Progenitor cell of endocrine pancreas (in vitro differentiated cells): ENCODE data around the gene NID2. TPM values are rescaled to one million over a fixed set of nuclear protein-coding genes. Genes with fewer than 3 reads are reported as not detected.

ENCODE experiments used
- DNase-seq: peaks from one replicate; pipeline ENCODE4 v3.0.0; 2021; ENCODE audit warnings: low spot score; ENCODE audit not compliant: unreplicated experiment
- H3K27ac Mint-ChIP-seq: 2 replicates; pipeline ENCODE4 v1.8.0; 2021; ENCODE audit warnings: mild to moderate bottlenecking, moderate library complexity, mixed read lengths
- H3K27me3 Mint-ChIP-seq: 2 replicates; pipeline ENCODE4 v1.8.0; 2021; ENCODE audit warnings: mixed read lengths
- H3K36me3 Mint-ChIP-seq: 2 replicates; pipeline ENCODE4 v1.8.0; 2022; ENCODE audit warnings: mixed read lengths; ENCODE audit not compliant: insufficient read depth
- H3K4me1 Mint-ChIP-seq: 2 replicates; pipeline ENCODE4 v1.8.0; 2021; ENCODE audit warnings: low read depth, mixed read lengths
- H3K4me3 Mint-ChIP-seq: 2 replicates; pipeline ENCODE4 v1.8.0; 2021; ENCODE audit warnings: low read depth, mild to moderate bottlenecking, moderate library complexity, mixed read lengths
- H3K9me3 Mint-ChIP-seq: 2 replicates; pipeline ENCODE4 v1.8.0; 2021; ENCODE audit warnings: low read depth, mixed read lengths
- total RNA-seq: library from RNA; stranded (reverse); gene quantifications from 2 replicates; pipeline ENCODE4 v1.2.1, GENCODE V29; 2021
- TF ChIP-seq, protein P1 (sequence below): fragments of 200-600 bp; sonication (generic); IDR thresholded peaks from one replicate; pipeline ENCODE4 v1.5.0; 2021; ENCODE audit warnings: antibody characterized with exemption, mild to moderate bottlenecking; ENCODE audit not compliant: unreplicated experiment

Gene NID2
- total RNA-seq, 1 donor from 2014 or later: 2.1 TPM

DNA sequence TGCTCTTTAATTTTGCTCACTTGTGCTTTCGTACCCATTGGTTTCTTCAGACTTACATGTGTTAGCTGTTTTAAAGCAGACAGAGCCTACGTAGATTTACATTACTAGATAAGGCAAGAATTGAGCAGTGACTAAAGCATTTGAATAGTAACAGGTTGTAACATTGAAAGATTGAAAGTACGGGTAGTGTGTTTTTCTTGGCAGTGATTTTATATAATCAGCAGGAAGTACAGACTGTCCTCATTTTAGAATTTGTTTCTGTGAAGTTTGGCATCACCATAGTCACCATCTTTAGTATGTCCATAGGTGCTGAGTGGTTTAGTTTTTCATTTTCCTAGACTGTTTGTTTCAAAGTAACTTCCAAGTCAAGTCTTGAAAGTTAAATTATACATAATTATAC lies 65.5 kb downstream of the NID2 start:
- DNase-seq: no peak
- TF ChIP-seq, protein P1, sequence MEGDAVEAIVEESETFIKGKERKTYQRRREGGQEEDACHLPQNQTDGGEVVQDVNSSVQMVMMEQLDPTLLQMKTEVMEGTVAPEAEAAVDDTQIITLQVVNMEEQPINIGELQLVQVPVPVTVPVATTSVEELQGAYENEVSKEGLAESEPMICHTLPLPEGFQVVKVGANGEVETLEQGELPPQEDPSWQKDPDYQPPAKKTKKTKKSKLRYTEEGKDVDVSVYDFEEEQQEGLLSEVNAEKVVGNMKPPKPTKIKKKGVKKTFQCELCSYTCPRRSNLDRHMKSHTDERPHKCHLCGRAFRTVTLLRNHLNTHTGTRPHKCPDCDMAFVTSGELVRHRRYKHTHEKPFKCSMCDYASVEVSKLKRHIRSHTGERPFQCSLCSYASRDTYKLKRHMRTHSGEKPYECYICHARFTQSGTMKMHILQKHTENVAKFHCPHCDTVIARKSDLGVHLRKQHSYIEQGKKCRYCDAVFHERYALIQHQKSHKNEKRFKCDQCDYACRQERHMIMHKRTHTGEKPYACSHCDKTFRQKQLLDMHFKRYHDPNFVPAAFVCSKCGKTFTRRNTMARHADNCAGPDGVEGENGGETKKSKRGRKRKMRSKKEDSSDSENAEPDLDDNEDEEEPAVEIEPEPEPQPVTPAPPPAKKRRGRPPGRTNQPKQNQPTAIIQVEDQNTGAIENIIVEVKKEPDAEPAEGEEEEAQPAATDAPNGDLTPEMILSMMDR: no peak
- Mint-ChIP-seq H3K27ac (no peak overlapping the region), H3K36me3 (peaks cover 24% of the 10 kb centered on the region), H3K27me3 (no peaks in the 10 kb centered on the region), H3K9me3 (no peaks in the 10 kb centered on the region), H3K4me1 (peaks cover 31% of the 10 kb centered on the region), H3K4me3 (no peak overlapping the region)

DNA sequence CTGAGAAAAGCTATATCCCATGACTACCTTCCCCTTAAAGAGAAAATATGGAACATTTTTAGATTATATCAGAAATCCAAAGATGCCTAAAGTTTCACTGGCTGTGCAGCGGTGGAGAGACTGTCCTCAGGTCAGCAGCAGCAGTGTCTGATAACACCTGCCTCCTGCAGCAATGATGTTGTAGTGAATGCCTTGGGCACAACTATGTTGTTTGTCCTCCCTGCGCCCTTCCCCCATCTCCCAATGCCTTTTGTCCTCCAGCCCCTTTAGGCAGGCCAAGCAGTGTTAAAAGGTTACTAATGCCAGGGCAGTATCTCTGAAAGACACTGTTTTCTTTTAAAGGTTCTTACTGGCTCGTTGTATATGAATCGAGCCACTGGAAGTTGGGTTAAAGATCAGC lies 66.3 kb downstream of the NID2 start:
- Mint-ChIP-seq H3K27me3 (no peaks in the 10 kb centered on the region), H3K27ac (peak overlapping the region; percentile 34), H3K4me1 (peaks cover 29% of the 10 kb centered on the region), H3K36me3 (peaks cover 22% of the 10 kb centered on the region), H3K9me3 (no peaks in the 10 kb centered on the region), H3K4me3 (peak overlapping the region; percentile 8)
- TF ChIP-seq, protein P1: no peak
- DNase-seq: no peak

DNA sequence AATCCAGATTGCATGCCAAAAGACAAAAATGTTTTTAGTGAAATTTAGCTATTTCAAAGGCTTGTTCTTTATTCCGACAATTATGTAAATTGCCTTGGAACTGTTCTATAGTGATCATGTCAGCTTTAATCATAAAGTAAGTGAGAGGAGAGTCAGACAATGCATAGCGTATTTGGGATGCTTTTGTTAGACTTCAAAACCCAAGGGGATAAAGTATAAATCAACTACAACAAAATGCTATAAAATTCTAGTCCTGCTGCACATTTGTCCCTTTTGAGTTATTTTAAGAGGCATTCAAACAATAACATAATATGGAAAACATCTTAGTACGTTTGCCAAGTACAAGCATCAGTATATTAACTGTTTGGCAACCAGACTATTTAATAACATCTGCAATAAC lies 68.2 kb downstream of the NID2 start:
- no peak for DNase-seq
- Mint-ChIP-seq H3K27me3 (no peaks in the 10 kb centered on the region), H3K36me3 (peaks cover 20% of the 10 kb centered on the region), H3K4me1 (peaks cover 27% of the 10 kb centered on the region), H3K9me3 (no peaks in the 10 kb centered on the region), H3K4me3 (no peak overlapping the region), H3K27ac (no peak overlapping the region)
- TF ChIP-seq, protein P1: no peak

DNA sequence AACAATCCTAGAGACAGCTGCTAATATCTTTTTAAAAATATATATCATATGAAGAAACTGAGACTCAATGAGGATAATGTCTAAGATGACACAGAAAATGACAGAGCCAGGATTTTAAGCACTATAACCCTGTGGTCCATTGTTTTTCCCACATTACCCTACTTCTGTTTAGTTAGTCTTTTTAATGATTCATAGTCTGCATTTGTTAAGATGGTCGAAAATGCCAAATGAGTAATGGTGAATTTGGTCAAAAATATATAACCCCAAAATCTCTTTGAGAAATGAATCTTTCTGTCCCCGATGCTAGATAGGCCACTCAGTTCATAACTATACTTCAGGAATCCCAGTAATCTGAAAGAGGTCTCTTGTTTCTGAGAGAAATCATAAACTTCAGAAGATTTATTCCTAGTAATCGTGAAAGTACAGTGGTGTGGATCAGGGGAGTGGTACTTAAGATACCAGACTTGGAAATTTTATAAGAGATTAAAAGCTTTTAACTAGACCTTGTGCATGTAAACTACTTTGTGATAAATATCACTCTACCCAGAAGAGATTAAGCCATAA lies 68.8 kb downstream of the NID2 start:
- no peaks in the 10 kb centered on the region for H3K9me3 Mint-ChIP-seq
- TF ChIP-seq, protein P1: no peak
- no peaks in the 10 kb centered on the region for H3K27me3 Mint-ChIP-seq
- peaks cover 14% of the 10 kb centered on the region for H3K36me3 Mint-ChIP-seq
- no peak for DNase-seq
- peaks cover 24% of the 10 kb centered on the region for H3K4me1 Mint-ChIP-seq
- H3K4me3 Mint-ChIP-seq: no peak overlapping the region
- no peak overlapping the region for H3K27ac Mint-ChIP-seq

DNA sequence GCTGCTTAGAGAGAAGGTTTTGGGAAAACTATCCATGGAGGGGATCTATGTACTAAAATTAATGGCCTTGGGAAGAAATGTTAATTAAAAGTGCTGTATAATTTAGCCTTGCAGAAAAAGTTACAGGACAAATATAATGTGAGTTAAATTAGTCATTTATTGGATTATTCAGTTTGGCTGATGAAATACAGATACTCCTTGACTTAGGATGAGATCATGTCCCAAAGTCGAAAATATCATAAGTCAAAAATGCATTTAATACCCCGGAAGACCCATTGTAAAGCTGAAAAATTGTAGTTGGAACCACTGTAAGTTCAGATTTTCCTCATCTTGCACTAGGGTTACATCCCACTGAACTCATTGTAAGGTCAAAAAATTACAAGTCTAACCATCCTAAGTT lies 69.8 kb downstream of the NID2 start:
- H3K4me1 Mint-ChIP-seq: peaks cover 24% of the 10 kb centered on the region
- TF ChIP-seq, protein P1: no peak
- H3K4me3 Mint-ChIP-seq: no peak overlapping the region
- H3K27ac Mint-ChIP-seq: no peak overlapping the region
- H3K36me3 Mint-ChIP-seq: peaks cover 16% of the 10 kb centered on the region
- H3K9me3 Mint-ChIP-seq: no peaks in the 10 kb centered on the region
- DNase-seq: no peak
- H3K27me3 Mint-ChIP-seq: no peaks in the 10 kb centered on the region
